NCI-H1930 (cell line): ENCODE data around the gene METTL3.

Experiments used
- DNase-seq, 2 experiments: peaks; one replicate each; lab custom pipeline; 2025; lab: John Stamatoyannopoulos, UW

Gene METTL3

GRCh38 chr14:21526672-21527317, 15.7 kb upstream of the METTL3 start:
- no peak for DNase-seq

GRCh38 chr14:21525962-21526671, 15.0 kb upstream of the METTL3 start, which contains the start of gene SALL2:
SALL2 (minus strand) TSS chr14:21526346; CDS start chr14:21526127, 219 bp downstream.
- peak; percentile 63 to 79 for DNase-seq

DNA sequence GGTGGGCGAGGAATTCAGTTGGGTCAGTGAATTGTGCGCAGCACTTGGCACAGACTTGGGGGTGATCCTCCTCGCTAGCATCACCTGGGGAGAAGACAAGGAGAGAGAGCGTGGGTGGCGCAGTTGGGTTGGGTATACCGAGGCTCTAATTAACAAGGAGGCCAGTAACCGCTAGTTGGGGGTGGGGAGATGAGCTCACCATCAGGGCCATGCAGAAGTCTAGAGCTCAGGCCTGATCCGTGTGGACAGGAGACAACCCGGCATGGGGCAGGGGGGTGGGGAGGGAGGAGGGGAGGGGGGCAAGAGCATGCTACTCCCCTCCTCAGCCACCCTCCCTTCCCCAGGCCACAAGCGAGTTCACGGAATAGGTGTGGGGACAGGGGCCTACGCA, 14.4 kb upstream of the METTL3 start:
- DNase-seq, result no peak

- no peak for DNase-seq
These were observed 13.7 kb upstream of the METTL3 start for GRCh38 chr14:21524575-21525490.

DNA sequence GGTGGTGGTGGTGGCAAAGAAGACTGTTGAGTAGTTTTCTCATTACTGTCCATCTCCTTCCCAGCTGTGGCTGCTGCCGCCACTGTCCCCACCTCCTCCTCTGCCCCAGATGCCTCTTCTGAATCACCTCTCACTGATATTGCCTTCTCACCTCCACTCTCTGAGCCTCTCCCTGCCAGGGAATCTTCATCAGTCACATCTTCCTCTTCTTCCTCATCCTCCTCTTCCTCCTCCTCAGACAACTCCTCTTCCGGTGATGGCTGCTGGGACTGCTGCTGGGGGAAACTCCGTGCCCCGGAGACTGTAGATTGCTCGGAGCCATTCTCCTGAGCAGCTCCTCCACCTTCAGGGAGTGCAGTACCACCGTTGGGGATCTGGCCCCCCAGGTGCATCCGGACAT, 12.1 kb upstream of the METTL3 start:
- DNase-seq, result no peak

GRCh38 chr14:21521501-21521900, 10.4 kb upstream of the METTL3 start:
- no peak for DNase-seq

DNA sequence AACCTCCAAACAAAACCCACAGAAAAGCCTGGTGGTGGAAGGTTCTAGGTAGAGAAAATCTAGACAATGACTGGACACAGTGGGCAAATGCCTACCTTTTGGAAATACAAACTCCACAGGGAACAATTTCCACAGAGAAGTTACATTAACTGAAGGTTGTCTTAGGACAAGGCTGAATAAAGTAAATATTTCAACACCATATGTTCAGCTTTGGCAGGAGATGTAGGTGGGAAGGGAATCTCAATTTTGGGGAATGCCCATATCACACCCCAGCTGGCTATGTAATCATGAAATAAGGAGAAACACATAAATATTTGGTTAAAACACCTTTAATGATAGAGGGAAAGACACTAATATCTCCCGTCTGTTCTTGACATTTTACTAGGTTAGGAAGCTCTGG, 9.6 kb upstream of the METTL3 start:
- DNase-seq, result no peak

GRCh38 chr14:21518725-21519124, 7.6 kb upstream of the METTL3 start:
- DNase-seq, result no peak

DNA sequence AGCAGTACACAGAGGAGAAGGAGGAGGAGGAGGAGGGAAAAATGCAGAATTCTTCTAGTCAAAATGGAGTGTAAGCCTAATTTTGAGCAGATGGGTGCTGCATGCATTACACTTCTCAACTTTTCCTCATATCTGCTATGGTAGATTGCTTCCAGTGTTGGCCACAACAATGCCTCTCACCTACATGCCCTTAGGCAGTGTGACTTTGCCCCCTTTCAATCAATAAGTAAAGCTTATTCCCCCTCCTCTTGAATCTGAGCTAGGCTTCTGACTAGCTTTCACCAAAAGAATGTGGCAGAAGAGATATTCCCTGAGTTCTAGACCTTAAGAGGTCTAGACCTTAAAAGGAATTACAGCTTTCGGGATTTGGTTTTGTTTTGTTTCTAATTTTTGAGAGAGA, 3.2 kb upstream of the METTL3 start:
- no peak for DNase-seq

- no peak for DNase-seq
These were observed 1.6 kb downstream of the METTL3 start for GRCh38 chr14:21509432-21510143.

DNA sequence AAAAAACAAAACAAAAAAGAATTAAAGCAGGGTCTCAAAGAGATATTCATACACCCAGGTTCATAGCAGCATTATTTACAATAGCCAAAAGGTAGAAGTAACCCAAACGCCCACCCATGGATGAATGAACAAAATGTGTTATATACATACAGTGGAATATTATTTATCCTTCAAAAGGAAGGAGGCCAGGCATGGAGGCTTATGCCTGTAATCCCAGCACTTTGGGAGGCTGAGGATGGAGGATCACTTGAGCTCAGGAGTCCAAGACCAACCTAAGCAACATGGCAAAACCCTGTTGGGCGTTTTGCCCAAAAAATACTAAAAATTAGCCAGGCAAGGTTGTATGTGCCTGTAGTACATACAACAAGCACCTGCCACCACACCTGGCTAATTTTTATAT, 4.6 kb downstream of the METTL3 start:
- DNase-seq, result no peak

DNA sequence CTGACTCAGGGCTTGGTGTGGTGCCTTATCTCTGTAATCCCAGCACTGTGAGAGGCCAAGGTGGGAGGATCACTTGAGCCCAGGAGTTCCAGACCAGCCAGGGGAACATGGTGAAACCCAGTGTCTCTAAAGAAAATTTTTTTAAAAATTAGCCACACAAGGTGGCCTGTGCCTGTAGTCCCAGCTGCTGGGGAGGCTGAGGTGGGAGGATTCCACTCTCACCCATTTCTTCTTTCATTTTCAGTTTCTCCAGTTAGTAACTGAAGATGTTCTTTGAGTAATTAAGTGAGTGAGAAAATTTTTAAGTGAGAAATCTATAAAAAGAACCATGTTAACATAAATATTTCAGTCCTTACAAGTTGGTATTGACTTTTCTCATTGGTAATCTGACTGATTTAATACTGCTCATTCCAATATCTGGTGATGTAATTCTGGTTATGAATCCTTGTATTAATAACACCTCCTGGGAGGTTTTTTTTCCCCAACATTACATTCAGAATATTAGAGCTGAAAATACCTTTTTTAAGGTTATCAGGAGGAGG, 6.1 kb downstream of the METTL3 start:
- no peak for DNase-seq

DNA sequence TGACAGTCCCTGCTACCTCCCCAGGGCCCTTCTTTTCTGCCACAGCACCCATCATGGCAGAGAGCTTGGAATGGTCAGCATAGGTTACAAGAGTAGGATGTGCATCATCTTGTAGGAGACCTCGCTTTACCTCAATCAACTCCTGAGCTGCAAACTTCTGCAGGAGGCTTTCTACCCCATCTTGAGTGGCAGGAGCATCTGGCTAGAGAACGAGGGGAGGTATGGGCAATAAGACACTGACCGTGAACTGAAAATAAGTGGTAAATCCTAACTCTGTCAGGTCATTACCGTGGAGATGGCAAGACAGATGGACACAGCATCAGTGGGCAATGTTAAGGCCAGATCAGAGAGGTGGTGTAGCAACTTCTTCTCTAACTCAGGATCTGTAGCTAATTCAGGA, 7.8 kb downstream of the METTL3 start:
- DNase-seq, result no peak

- no peak for DNase-seq
These were observed 9.6 kb downstream of the METTL3 start for GRCh38 chr14:21501568-21501967.

DNA sequence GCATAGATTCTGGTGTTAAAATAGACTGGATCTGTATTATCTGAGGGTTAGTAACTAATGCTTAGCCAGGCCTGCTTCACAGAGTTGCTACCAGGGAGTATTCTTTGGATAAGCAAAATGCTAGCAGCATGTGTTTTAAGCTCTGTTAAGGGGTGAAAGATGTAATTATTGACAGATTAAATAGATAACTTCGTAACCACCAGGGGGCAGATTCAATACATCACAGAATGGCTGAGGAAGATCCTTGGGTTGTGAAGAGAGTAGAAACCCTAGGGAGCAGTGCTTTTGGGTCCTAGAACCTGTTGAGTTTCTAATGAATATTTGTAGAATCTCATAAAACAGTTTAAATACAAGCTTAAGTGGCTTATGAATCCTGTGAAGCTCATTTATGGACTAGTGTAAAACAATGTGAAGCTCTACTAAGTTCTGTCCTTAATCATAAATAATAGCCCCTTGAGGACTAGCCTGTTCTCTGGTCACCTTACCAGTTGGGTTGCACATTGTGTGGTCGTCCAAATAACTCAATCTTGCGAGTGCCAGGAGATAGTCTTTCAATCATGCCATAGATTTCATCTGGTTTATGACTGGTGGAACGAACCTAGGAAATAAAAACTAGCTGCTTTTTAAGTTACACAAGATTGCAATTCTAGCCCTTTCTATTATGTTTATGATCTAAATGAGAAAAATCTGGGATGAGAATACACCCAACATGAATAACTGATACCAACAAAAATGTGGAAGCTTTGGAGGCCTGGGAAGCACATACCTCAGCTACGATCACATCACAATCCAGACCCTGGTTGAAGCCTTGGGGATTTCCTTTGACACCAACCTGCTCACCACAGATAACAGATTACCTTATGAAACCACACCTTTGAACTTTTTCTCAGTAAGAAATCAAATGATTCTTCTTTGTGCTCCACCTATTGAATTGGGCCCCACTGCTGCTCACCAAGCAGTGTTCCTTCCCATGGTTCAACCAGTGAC, 12.3 kb downstream of the METTL3 start:
- DNase-seq, result peak in 1 of 2 experiments; percentile 2

- DNase-seq, result no peak
These were observed 14.7 kb downstream of the METTL3 start for GRCh38 chr14:21496453-21496852.

DNA sequence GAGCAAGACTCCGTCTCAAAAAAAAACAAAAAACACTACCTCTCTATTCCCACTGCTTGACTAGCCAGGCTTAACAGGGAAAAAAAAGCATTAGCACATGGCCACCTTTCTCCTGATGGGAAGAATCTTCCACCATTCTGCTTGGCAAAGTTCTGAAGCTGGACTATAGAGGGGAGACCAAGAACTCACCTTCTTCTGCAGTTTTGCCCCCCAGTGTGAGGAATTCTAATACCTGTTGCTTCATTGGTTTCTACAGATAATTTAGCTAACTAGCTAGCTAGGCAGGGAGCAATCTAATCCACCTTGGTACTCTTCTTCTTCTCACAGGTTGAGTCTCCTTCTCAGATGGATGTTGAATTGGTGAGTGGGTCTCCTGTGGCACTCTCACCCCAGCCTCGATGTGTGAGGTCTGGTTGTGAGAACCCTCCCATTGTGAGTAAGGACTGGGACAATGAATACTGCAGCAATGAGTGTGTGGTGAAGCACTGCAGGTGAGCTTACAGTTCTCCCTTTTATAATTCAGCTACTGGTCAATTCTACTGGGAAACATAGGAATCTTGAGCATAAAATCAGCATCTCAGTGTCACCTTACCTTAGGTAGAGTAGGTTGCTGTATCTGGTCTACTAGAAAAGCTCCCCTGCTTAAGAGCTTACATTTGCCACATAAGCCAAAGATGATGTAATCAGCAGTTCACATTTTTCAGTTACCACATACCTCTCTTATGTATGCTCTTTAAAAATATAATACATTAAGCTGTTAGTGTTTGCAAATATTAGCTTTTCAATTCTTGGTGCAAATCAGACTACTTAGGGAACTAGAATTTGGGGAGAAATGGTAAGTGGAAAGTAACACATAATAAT, 16.0 kb downstream of the METTL3 start:
- DNase-seq, result no peak

DNA sequence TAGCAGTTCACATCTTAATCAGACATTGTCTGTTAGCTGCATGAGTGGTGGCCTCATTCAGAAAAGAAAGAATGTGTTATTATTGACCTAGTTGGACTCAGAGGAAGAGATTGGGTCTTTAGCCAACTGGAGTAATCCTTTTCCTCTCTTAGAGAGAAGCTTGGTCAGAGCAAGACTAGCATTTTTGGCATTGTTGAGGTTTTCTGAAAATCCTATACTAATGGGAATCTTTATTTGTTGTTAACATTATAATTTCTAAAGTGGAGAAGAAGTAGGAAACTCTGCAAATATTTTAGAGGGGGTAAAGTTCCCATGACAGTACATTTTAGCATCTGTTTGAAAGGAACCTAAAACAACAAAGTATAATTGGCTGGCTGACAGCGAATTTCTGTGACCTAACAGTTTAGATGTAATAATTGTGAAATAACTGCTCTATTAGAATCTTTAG, 24.5 kb downstream of the METTL3 start:
- no peak for DNase-seq

DNA sequence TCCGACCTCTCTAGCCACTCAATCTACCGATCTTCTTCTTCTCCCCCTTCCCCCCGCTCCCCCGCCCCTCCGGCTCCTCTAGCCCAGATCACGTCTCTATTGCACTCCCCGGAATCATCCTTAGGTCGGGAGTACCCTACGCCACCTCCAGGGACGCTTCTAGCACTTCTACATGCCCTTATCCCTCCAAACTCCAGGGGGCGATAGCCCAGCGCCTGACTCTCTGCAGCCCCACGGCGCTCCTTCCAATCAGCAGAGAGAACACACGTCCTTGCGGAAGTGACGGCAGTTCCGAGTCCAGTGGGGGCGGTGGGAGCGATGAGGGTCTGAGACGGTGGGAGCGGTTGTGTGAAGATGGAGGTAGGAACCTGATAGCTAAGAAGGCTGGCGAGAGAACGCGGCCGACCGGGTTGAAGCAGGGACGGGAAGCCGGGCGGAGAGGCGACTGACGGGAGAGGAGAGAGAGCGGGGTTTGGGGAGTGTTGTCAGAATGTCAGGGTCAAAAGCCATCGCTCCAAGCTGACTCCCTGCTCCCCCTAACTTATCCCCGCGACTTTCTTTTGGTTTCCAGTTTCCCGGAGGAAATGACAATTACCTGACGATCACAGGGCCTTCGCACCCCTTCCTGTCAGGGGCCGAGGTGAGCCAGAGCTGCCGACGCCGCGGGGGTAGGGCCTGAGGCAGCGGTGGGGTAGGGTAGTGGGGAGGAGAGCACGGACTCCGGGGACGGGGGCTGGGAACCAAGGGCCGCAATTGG, 34.0 kb downstream of the METTL3 start, which contains the start of the genes RAB2B and TOX4:
RAB2B (minus strand) TSS at position 35 of the 757 bp plus-strand sequence. CDS start 87 bp downstream, outside the sequence.
TOX4 (plus strand) TSS at position 271 of the 757 bp plus-strand sequence; CDS start at position 355, 84 bp downstream.
- peak; percentile 97 to 98 for DNase-seq
